HG02588 (cell line): ENCODE data around the gene PPP2CA.
"Not testable (repeated sequence)": the region's sequence is repeated elsewhere in the genome, so short reads cannot be mapped to it uniquely, and the experiment has no call there.

Experiments used
- ATAC-seq: cut with Tn5 transposase; IDR thresholded peaks from one replicate; pipeline ENCODE4 v1.9.1; 2021; ENCODE audit warnings: mild to moderate bottlenecking, moderate library complexity; ENCODE audit not compliant: unreplicated experiment

PPP2CA gene

DNA sequence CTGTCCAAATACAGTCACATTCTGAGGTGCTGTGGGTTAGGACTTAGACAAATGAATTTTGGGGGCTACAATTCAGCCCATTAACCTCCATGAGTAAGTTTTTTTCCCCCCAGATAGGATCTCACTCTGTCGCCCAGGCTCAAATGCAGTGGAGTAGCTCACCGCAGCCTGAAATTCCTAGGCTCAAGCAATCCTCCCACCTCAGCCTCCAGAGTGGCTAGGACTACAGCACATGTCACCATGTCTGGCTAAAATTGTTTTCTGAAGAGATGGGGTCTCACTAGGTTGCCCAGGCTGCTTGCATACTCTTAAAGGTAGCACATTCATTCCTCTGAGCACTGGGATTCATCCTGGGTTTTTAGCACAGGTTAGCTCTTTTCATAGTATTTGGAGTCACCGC, 22.2 kb downstream of the PPP2CA start:
- no peak for ATAC-seq

GRCh38 chr5:134195666-134196065, 30.2 kb downstream of the PPP2CA start:
- no peak for ATAC-seq

DNA sequence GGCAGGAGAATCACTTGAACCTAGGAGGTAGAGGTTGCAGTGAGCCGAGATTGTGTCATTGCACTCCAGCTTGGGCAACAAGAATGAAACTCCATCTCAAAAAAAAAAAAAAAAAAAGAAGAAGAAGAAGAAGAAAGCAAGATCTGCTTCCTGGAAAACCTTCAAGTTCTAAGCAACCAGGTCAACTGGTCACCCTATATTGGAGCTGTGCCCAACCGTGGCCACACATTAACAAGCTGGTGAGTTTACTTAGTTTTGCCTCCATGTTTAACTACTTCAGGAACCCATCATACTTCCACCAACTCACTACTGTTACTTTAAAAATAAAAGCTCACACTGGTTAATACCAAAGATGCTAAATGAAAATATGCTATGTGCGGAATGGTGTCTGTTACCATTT, 36.8 kb downstream of the PPP2CA start:
- ATAC-seq = no peak

GRCh38 chr5:134188092-134188491, 37.8 kb downstream of the PPP2CA start:
- ATAC-seq = no peak

GRCh38 chr5:134184155-134185135, 41.4 kb downstream of the PPP2CA start:
- no peak for ATAC-seq

DNA sequence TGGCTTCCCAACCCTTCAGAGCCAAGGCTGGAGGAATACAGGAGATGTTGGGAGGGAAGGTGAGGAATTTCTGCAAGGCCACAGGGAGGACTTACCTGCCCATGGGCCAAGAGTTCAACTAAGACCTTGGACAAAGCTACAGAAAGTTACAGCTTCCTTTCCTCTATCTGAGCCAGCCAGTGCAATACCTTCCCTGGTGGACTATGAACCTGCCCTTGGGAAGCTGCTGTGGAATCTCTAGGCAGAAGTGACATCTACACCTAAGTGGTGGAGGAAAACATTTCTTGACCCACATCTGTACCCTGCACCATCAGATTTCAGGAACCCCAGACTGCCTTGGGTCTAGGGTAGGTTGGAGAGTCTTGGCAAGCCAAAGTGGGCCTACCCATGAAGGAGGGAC, 42.4 kb downstream of the PPP2CA start:
- no peak for ATAC-seq

GRCh38 chr5:134178096-134178419, 47.8 kb downstream of the PPP2CA start:
- ATAC-seq = no peak

GRCh38 chr5:134177369-134178095, 48.3 kb downstream of the PPP2CA start:
- ATAC-seq = peak; percentile 3

- ATAC-seq = peak; percentile 65
Observed at GRCh38 chr5:134176511-134177368, 49.1 kb downstream of the PPP2CA start, which contains the start of gene SKP1. TSS of gene SKP1 (minus strand) at chr5:134176950. CDS start at chr5:134174022, 2,928 bp downstream.

DNA sequence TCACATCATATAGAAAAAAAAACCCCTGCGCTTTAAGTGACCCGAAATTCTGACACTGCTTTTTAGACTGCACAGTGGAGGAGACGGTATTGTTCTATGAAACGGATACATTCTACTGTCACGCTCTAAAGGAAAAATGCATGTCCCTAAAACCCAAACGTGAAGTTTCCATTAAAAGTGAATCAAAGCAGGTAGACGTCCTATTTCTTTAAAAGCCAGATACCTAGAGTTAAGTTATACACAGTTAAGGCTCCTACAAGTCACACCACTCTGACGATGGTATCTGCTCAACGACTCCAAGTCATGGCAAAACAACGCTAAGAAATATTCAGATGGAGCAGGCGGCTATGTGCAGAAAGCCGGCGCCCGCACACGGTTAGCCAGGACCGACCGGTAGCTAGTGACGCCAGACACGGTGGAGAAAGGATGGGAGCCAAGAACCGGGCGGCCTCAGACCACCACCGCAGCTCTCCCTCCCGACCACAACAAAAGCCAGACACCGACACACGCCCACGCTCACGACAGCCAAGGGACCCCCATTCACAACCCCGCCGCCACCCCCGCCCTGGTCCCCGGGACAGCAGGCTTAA, 49.9 kb downstream of the PPP2CA start:
- peak; percentile 19 for ATAC-seq

DNA sequence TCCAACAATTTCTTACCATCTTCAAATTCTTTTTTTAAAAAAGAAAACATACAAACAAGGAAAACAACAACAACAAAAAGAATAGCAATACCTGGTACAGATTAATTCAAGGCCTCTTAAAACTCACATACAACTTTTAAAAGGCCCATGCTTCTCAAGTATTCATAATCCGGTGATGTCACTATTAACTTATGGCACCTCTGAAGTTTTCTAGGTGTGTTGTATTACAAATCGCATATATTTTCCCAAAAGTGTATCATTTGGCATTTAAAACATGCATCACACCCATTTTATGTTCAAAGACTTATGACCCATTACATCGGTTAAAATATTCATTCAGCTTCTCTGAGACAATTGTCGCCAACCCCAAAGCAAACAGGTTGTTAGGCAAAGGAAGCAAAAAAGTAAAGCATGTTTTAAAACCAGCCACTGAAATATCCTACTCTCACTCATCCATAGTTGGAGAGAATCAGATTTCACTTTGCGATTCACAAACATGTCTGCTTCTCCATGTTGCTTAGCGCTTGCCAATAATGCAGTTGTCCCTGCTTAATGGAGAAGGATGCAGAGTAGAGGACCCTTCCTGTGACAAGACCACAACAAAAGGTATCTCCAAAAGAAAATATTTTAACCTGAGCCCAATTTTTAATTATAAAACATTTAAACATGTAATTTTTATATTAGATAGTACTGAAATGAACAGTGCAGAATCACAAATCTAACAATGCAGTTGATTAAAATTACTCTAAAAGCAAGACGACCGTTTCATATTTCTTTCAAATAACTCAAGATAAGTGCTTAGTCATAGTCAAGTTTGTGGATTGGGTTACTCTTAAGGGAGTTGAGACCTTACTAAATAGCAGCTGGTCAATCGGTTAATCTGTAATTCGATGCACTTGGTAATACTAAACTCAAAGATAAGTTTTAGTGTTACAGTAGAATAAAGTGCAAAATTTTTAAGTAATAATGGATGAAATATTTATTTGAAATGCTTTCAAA, 50.7 kb downstream of the PPP2CA start:
- no peak for ATAC-seq

DNA sequence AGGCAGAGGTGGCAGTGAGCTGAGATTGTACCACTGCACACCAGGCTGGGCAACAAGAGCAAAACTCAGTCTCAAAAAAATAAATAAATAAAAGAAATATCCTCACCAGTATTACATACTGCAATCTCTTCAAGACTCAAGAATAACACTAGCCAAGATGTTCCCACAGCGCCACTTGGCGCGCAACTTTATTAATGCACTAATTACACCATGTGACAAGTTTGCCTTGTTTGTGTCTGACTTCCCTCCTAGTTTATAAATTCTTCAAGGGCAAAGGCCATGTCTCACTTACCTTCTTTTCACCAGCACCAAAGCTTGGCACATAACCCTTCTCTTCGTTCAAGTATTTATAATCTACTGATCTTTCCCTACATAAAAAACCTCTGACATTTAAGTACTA, 53.9 kb downstream of the PPP2CA start:
- ATAC-seq = no peak

GRCh38 chr5:134162592-134162991, 63.3 kb downstream of the PPP2CA start:
- no peak for ATAC-seq

GRCh38 chr5:134161513-134162395, 64.1 kb downstream of the PPP2CA start:
- ATAC-seq = no peak

- ATAC-seq = no peak
Observed at GRCh38 chr5:134153657-134154056, 72.2 kb downstream of the PPP2CA start.

DNA sequence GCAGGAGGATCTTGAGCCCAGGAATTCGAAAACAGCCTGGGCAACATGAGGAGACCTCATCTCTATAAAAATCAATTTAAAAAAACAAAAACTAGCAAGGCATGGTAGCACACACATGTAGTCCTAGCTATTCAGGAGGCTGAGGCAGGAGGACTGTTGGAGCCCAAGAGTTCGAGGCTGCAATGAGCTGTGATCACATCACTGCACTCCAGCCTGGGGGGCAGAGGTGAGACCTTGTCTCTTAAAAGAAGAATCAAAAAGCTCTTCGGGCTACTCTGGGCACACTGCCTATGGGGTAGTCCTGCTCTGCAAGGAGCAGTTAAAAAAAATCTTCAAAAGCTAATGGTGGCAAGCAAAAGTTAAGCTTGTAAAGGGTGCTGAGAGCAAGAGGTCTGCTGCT, 72.6 kb downstream of the PPP2CA start:
- ATAC-seq = no peak

GRCh38 chr5:134152173-134152832, 73.6 kb downstream of the PPP2CA start:
- ATAC-seq = not testable (repeated sequence)

GRCh38 chr5:134151723-134152122, 74.2 kb downstream of the PPP2CA start:
- no peak for ATAC-seq
